Measurements from ENCODE around the gene CCL2.

- TF ChIP-seq, protein P1, sequence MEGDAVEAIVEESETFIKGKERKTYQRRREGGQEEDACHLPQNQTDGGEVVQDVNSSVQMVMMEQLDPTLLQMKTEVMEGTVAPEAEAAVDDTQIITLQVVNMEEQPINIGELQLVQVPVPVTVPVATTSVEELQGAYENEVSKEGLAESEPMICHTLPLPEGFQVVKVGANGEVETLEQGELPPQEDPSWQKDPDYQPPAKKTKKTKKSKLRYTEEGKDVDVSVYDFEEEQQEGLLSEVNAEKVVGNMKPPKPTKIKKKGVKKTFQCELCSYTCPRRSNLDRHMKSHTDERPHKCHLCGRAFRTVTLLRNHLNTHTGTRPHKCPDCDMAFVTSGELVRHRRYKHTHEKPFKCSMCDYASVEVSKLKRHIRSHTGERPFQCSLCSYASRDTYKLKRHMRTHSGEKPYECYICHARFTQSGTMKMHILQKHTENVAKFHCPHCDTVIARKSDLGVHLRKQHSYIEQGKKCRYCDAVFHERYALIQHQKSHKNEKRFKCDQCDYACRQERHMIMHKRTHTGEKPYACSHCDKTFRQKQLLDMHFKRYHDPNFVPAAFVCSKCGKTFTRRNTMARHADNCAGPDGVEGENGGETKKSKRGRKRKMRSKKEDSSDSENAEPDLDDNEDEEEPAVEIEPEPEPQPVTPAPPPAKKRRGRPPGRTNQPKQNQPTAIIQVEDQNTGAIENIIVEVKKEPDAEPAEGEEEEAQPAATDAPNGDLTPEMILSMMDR (conservative IDR thresholded peaks at IDR 0.05; ENCODE audit: low read depth, low read length), result no peak
- no peak for TF ChIP-seq EZH2 (IDR thresholded peaks at IDR 0.05; ENCODE audit: low read length, unreplicated experiment)
Observed at GRCh38 chr17:34230342-34230741, 24.7 kb upstream of the CCL2 start.

Data from PC-3 (cell line).